GM19452 (cell line): Measurements from ENCODE around the gene RENBP.

Experiments
- ATAC-seq: cut with Tn5 transposase; IDR thresholded peaks from one replicate; pipeline ENCODE4 v1.9.1; 2021; ENCODE audit not compliant: unreplicated experiment

The RENBP gene

DNA sequence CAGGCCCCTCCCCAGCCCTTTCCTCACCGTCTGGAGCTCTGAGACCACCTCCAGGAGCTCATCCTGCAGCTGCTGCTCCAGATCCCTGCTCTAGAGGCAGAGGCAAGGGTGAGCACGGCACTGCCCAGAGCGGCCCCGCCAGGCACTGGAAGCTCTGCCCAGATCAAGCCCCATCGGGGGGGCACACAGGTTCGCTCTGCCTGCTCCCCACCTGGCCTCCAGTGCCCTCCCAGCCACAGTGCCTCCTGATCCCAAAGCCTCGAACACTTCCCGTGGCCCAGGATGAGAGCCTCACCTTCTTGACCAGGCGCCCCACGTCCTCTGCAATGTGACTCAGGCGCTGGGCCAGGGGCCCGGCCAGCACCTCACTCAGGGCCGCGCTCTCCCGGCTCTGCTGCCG, 23.4 kb downstream of the RENBP start:
- ATAC-seq, result no peak

DNA sequence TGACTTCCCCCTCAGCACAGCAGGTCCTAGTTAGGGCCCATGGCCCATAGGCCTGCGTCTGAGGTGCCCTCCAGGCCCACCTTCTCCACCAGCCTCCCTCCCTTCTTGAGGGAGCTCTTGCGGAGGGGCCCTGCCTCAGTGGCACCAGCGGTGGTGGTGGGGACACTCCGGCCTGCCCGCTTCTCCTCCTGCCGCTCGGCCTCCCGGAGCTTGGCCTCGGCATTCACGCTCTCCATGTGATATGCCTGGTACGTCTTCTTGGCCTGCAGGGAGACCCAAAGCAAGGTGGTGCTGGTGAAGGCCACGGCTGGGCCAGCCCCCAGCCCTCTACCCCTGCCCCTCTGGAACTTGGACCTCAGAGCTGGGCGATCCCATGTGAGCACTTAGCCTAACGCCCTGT, 23.9 kb downstream of the RENBP start:
- no peak for ATAC-seq

DNA sequence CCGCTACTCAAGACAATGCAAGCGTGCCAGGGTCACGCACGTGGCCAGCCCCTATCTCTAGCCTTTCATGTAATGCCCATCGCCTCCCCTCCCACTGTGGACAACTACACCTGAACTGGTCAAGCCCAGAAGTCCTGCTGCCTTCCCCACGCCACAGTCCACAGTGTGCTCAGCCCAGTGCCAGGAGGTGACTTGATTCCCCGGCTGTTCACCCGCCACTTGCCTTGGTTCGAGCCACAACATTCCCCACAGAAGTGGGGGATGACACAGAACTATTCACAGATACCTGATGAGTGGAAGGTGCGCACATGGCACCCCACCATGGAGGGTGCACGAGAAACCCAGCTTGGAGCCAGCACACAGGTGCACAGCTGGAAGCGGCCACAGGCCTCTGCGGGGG, 25.2 kb downstream of the RENBP start:
- no peak for ATAC-seq

DNA sequence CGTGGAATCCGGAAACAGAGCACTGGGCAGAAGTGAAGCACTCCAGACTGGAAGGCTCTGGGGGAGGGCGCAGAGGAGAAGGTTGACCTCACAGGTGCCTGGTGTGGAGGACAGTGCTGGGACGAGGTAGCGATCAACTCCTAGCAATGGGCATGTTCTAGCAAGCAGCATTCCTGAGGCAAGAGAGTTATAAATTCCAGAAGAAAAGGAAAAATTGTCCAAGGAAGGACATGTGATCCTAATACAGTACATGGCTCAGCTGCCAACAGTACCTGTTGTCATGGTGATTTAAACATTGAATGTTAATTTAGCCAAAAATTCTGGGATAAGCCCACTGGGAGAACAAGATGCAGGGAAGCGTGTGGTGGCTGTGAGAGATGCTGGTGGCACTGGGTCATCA, 26.6 kb downstream of the RENBP start:
- ATAC-seq, result no peak

DNA sequence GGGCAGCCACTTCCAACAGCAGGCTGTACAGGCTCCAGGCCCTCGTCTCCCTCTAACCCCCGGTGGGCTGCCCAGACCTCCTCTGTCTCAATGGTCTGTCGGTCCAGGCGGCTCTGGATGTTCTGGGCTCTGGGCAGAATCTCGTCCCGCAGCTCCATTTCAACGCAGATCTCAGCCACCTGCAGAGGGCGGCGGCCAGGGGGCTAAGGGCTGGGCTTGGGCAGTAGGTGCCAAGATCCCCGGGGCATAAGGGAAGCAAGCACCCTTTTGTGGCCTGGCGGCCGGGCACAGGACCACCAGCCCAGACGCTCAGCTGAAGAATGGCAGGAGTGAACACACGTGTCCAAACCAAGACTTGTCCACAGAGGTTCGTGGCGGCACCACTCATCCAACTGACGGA, 30.7 kb downstream of the RENBP start:
- ATAC-seq, result no peak

DNA sequence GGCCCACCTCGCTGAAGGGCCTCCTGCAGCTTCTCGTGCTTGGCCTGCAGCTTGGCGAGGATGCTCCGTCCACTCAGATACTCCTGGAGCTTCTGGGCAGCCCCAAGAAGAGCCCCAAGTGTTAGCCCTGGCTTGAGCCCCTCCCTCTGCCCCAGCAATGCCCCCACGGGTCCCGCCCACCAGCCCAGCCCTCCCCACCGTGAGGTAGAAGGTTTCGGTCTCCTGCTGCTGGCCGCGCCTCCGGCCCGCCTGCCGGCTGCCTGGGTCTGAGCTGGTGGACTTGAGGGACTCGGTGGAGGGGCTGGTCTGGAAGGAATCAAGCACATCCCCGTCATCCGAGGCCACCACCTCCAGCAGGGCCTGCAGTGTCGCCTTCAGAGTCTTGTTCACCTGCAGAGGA, 31.2 kb downstream of the RENBP start:
- ATAC-seq, result no peak

GRCh38 chrX:153911798-153912197, 32.6 kb downstream of the RENBP start:
- ATAC-seq, result no peak

DNA sequence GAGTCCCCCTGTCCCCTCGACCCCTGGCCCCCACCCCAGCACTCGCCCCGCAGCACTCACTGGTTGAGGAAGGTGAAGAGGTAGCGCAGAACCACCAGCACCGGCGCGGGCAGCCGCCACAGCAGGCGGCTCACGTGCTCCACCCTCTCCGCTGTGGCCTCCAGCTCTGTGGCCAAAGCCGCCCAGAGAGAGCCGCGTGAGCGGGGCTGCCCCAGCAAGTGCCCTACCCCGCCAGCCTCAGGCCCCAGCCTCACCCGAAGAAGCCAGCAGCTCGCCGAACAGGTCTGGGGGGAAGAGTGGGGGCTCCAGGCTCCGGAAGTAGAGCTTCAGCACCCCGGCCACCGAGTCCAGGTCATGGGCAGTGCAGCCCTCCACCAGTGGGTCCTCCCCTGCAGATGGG, 34.0 kb downstream of the RENBP start:
- no peak for ATAC-seq

GRCh38 chrX:153909980-153910360, 34.5 kb downstream of the RENBP start:
- ATAC-seq, result no peak

- no peak for ATAC-seq
These were observed 35.1 kb downstream of the RENBP start for GRCh38 chrX:153909024-153909979.

DNA sequence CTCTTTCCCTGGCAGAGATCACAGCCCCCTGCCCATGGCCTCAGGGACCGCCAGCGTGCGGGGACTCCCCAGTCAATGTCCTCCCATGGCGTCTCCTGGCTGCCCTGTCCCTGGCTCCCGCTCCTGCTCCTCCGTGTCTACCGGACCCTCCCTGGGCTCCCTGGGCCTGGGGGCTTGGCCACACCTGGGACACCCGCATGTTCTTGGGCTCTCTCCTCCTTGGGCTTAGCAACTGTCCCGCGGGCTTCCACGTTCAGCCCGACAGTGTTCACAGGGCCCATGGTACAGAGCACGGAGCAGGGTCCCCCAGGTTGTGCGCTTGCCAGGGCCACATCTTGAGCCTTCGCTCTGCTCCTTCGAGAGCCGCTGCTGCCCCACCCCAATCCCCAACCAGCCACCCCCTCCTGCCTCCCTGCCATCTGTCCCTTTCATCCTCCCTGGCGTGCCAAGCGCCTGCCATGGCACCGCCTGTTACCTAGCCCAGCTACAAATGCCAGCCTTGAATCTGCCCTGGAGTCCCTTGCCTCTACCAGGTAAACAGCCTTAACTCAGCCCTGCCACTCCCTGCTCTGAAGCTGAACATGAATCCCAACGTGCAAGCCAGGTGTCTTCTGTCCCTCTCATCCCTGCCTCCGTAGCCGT, 36.1 kb downstream of the RENBP start:
- no peak for ATAC-seq

GRCh38 chrX:153907456-153907855, 37.0 kb downstream of the RENBP start:
- ATAC-seq, result no peak

- ATAC-seq, result no peak
These were observed 38.1 kb downstream of the RENBP start for GRCh38 chrX:153906126-153906917.

GRCh38 chrX:153905481-153906095, 38.9 kb downstream of the RENBP start:
- ATAC-seq, result no peak

DNA sequence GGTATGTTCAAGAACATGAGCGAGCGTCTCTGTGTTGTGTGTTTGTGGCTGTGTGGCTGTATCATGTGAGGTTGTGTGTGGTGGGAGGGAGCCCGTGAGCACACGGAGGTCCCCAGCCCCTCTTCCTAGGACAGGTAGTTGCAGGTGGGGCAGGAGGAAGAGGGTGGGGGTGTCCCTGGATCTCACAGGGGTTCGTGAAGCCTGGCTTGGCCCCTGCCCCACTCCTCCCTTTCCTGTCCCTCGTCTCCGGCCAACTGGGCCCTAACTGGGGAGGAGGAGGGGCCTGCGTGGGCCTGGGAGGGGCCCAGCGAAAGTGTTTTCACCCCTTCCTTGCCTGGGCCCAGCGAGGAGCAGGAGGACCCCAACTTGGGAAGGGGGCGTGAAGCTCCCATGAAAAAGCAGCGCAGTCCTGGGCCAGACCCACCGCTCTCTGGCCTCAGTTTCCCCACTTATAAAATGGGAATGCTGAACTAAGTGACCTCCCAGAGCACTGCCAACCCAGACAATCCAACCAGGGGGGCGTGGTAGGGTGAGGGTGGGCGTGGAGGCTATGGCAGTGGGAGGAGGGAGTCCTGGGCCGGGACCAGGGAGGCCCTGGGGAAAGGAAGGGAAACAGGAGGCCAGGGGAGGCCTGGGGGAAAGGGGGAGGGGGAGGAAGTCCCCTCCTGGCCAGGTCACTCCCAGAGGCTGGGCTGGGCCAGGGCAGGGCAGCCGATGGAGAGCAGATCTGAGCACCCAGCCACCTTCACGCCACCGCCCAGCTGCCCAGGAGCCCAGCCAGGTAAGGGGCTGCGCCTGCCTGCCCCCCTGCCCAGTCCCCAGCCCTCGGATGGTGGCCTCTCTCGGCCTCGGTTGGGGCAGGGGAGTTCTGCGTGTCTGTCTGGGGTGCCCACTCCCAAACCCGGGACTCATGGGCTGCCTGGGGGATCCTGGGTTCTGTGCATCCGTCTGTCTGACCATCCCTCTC, 40.2 kb downstream of the RENBP start, which contains the start of gene AVPR2:
Gene AVPR2, plus strand, starts transcription at position 683 of the 967 bp plus-strand sequence. CDS start 473 bp downstream, outside the sequence.
- ATAC-seq, result no peak

- no peak for ATAC-seq
These were observed 41.0 kb downstream of the RENBP start for GRCh38 chrX:153903238-153903980.

DNA sequence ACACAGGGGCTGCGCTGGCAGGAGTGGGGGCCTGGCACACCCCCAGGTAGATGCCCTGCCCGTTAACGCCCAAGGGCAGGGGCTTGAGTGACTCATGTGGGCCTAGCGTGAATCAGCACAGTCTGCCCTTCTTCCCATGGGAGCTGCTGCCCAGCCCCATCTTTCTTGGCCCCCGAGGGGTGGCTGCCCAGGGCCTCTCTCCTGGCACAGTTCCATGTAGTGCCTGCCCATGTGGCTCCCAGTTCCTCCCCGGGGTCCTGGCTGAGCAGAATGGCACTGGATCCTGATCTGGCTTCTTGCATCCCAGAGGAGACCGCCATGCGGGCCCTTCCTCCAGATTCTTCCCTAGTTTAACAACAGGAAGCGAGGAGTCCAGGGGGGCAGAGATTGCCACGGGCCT, 42.1 kb downstream of the RENBP start:
- no peak for ATAC-seq

- ATAC-seq, result no peak
These were observed 42.7 kb downstream of the RENBP start for GRCh38 chrX:153901753-153902140.
